OCI-LY7 (cell line): Measurements from ENCODE around the gene ALOXE3. TPM values are rescaled to one million over a fixed set of nuclear protein-coding genes. Genes with fewer than 3 reads are reported as not detected.
"Not testable (repeated sequence)": the region's sequence is repeated elsewhere in the genome, so short reads cannot be mapped to it uniquely, and the experiment has no call there.

Experiments used
- BruUV-seq: library from RNA; stranded (reverse); fragments of 400-500 nt; replicated peaks from 2 replicates; lab custom pipeline; 2021; lab: Mats Ljungman, UMichigan
- CTCF ChIA-PET: fragments of 300-600 bp; sonication (Branson Sonifier 250); formaldehyde crosslinking; loops from one replicate; lab custom pipeline; 2022; ENCODE audit warnings: antibody characterized with exemption; ENCODE audit not compliant: unreplicated experiment; lab: Charles Lee
- POLR2A ChIA-PET: fragments of 300-600 bp; sonication (Branson Sonifier 250); formaldehyde crosslinking; loops from one replicate; lab custom pipeline; 2022; ENCODE audit warnings: antibody characterized with exemption; lab: Charles Lee
- DNase-seq: peaks from one replicate; pipeline ENCODE4 v3.0.0-alpha.2; 2015; ENCODE audit warnings: low spot score
- H2AFZ ChIP-seq: fragments of 200-600 bp; sonication (generic), shearing (Covaris generic); 2 replicates; pipeline ENCODE4 v1.6.1; 2014; ENCODE audit warnings: mild to moderate bottlenecking, antibody characterized with exemption, low read length, moderate library complexity
- H3K27ac ChIP-seq: fragments of 200-600 bp; sonication (generic); 2 replicates; pipeline ENCODE4 v1.5.1; 2014; ENCODE audit warnings: mixed run types, low read depth, mild to moderate bottlenecking, moderate library complexity, low read length, inconsistent platforms; ENCODE audit not compliant: poor library complexity, severe bottlenecking
- H3K36me3 ChIP-seq: fragments of 200-600 bp; sonication (generic); 2 replicates; pipeline ENCODE4 v1.6.1; 2014; ENCODE audit warnings: mild to moderate bottlenecking, antibody characterized with exemption, low read length, moderate library complexity, mixed read lengths; ENCODE audit not compliant: insufficient read depth
- H3K4me1 ChIP-seq: fragments of 200-600 bp; sonication (generic); 2 replicates; pipeline ENCODE4 v1.5.1; 2014; ENCODE audit warnings: mild to moderate bottlenecking, low read length; ENCODE audit not compliant: insufficient read depth, poor library complexity, severe bottlenecking
- H3K4me2 ChIP-seq: fragments of 200-600 bp; sonication (generic); 2 replicates; pipeline ENCODE4 v1.6.1; 2014; ENCODE audit warnings: mild to moderate bottlenecking, low read length
- H3K4me3 ChIP-seq: fragments of 200-600 bp; sonication (generic); 2 replicates; pipeline ENCODE4 v1.5.1; 2014; ENCODE audit warnings: mild to moderate bottlenecking, low read depth, low read length; ENCODE audit not compliant: poor library complexity, severe bottlenecking
- H3K79me2 ChIP-seq: fragments of 200-600 bp; sonication (generic); 2 replicates; pipeline ENCODE4 v1.6.1; 2016; ENCODE audit warnings: low read depth, mild to moderate bottlenecking, low read length, moderate library complexity, mixed read lengths; ENCODE audit not compliant: insufficient read depth
- H3K9me2 ChIP-seq: fragments of 200-600 bp; sonication (generic); 2 replicates; pipeline ENCODE4 v1.6.1; 2016; ENCODE audit warnings: mild to moderate bottlenecking, low read length, mixed read lengths; ENCODE audit not compliant: insufficient read depth
- H3K9me3 ChIP-seq: fragments of 200-600 bp; sonication (generic); 2 replicates; pipeline ENCODE4 v1.6.1; 2014; ENCODE audit warnings: mild to moderate bottlenecking, mixed run types, low read length, mixed read lengths
- H4K20me1 ChIP-seq: fragments of 200-600 bp; sonication (generic); 2 replicates; pipeline ENCODE4 v1.6.1; 2014; ENCODE audit warnings: mild to moderate bottlenecking, antibody characterized with exemption, low read length, moderate library complexity, mixed read lengths; ENCODE audit not compliant: insufficient read depth
- EZH2phosphoT487 ChIP-seq: fragments of 200-600 bp; sonication (generic); IDR thresholded peaks from 2 replicates; pipeline ENCODE4 v1.6.1; 2018; ENCODE audit warnings: low read depth, borderline replicate concordance, mild to moderate bottlenecking, mixed run types, antibody characterized with exemption, low read length, moderate library complexity, mixed read lengths
- intact Hi-C: fragments of 100-400 bp; cut with micrococcal nuclease; formaldehyde crosslinking; loops from one replicate; pipeline ENCODE4 v1.10.0; 2022; ENCODE audit not compliant: unreplicated experiment
- total RNA-seq, 2 experiments: library from RNA; depleted of rRNA in 1 of 2; stranded (reverse); fragments of >200 nt in 1 of 2; shearing (Covaris generic) in 1 of 2; gene quantifications; 2 replicates each; pipeline ENCODE4 v1.2.3, GENCODE V29; 2014 to 2022
- TF ChIP-seq, protein P1 (sequence below): fragments of 200-600 bp; sonication (generic); conservative IDR thresholded peaks from 2 replicates; pipeline ENCODE4 v1.5.1; 2014; ENCODE audit warnings: mild to moderate bottlenecking, antibody characterized with exemption, low read length, moderate library complexity, mixed read lengths

The ALOXE3 gene
- total RNA-seq, 2 experiments from 2014 or later, result 0.10 TPM; not detected in 1

DNA sequence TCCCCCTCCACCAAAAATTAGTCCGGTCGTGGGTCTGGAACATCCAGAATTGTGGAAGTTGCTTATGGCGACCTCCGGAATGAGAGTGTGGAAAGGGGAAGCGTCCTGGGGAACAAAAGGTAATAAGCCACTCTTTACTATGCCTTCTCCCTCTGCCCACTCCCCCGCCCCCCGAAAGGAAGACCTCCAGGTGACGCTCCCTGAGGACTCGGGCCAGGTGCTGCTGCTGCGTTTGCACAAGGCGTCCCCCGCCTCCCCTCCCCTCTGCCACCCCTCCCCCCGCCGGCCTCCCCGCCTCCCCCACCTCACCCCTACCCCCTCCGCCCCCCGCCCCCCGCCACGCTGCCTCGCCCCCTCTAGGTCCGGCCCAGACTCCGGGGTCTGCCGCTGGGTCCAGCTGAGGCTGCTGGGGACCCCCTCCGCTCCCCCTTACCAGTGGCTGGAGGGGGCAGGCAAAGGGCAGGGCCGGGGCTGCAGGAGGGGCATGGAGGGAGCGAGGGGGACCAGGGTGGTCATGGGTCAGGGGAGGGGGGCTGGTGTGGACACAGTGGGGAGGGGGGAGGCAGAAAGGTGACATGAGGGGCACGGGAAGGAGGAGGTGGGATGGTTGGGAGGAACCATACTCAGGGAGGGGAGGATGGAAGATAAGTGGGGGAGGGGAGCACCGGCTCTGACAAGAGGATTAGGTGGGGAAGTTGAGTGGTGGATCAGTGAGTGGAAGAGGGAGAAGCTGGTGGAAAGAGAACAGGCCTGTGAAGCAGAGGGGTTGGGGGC, 54.4 kb downstream of the ALOXE3 start:
- H3K27ac ChIP-seq, result no peak overlapping the region
- TF ChIP-seq EZH2phosphoT487, result no peak
- no peaks in the 10 kb centered on the region for H4K20me1 ChIP-seq
- no peaks in the 10 kb centered on the region for H3K9me3 ChIP-seq
- H2AFZ ChIP-seq, result no peak overlapping the region
- BruUV-seq, result no TSS peak
- H3K4me3 ChIP-seq, result no peak overlapping the region
- ChIA-PET POLR2A (no interaction called here), CTCF (interaction anchor here (0.6 kb wide), 1 partner anchor 200 kb away, joined by 6 read pairs; no protein-coding TSS in a partner anchor)
- no peaks in the 10 kb centered on the region for H3K9me2 ChIP-seq
- intact Hi-C loops, result no loop called here
- no peaks in the 10 kb centered on the region for H3K79me2 ChIP-seq
- no peaks in the 10 kb centered on the region for H3K36me3 ChIP-seq
- no peak overlapping the region for H3K4me2 ChIP-seq
- DNase-seq, result no peak
- peaks cover 11% of the 10 kb centered on the region for H3K4me1 ChIP-seq

DNA sequence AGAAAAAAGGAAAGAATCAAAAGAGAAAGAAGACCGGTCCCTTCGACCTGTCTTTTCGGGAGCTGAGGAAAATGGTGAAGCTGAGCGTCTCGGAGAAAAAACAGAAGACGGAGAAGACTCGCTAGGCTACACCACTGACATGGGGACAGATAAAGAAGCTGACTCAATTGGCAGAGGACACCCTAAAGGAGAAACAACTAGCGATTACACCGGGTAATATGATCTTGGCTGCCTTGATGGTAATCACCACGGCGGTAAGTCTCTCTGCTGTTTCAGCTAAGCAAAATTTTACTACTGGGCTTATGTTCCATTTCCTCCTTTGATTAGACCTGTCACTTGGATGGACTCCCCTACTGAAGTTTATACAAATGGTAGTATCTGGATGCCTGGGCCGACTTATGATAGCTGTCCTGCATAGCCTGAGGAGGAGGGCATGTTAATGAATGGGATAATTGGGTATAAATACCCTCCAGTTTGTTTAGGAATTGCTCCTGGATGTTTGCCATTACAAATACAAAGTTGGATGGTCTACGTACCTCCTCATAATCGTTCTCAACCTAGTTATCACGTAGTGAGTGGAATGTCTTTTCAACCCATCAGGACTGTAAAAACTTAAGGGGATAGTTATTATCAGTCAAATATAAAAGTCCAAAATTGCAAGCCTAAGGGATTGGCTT, 55.4 kb downstream of the ALOXE3 start:
- Histone ChIP-seq H3K79me2 (no peaks in the 10 kb centered on the region), H3K9me3 (no peaks in the 10 kb centered on the region), H3K4me3 (no peak overlapping the region), H3K4me2 (no peak overlapping the region), H3K27ac (no peak overlapping the region), H4K20me1 (no peaks in the 10 kb centered on the region), H3K9me2 (no peaks in the 10 kb centered on the region), H3K4me1 (peaks cover 14% of the 10 kb centered on the region), H3K36me3 (no peaks in the 10 kb centered on the region), H2AFZ (no peak overlapping the region)
- POLR2A ChIA-PET, result no interaction called here
- intact Hi-C loops, result no loop called here
- no peak for DNase-seq
- CTCF ChIA-PET, result no interaction called here
- no TSS peak for BruUV-seq
- TF ChIP-seq, protein P1, sequence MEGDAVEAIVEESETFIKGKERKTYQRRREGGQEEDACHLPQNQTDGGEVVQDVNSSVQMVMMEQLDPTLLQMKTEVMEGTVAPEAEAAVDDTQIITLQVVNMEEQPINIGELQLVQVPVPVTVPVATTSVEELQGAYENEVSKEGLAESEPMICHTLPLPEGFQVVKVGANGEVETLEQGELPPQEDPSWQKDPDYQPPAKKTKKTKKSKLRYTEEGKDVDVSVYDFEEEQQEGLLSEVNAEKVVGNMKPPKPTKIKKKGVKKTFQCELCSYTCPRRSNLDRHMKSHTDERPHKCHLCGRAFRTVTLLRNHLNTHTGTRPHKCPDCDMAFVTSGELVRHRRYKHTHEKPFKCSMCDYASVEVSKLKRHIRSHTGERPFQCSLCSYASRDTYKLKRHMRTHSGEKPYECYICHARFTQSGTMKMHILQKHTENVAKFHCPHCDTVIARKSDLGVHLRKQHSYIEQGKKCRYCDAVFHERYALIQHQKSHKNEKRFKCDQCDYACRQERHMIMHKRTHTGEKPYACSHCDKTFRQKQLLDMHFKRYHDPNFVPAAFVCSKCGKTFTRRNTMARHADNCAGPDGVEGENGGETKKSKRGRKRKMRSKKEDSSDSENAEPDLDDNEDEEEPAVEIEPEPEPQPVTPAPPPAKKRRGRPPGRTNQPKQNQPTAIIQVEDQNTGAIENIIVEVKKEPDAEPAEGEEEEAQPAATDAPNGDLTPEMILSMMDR, result no peak
- no peak for TF ChIP-seq EZH2phosphoT487

DNA sequence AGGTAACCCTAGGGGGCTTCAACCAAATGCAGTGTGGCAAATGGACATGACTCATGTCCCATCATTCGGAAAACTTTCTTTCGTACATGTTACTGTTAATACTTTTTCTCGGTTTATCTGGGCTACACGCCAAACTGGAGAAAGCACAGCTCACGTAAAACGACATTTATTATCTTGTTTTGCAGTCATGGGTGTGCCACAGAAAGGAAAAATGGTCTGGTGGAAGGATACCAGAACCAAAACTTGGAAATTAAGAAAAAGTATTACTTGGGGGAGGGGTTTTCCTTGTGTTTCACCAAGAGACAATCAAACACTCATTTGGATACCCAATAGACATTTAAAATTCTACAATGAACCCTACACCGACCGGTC, 55.9 kb downstream of the ALOXE3 start:
- H3K36me3 ChIP-seq, result no peaks in the 10 kb centered on the region
- DNase-seq, result no peak
- no peaks in the 10 kb centered on the region for H3K79me2 ChIP-seq
- ChIA-PET CTCF (interaction anchor here (1.8 kb wide), 1 partner anchor 57 kb away, joined by 6 read pairs; no protein-coding TSS in a partner anchor), POLR2A (interaction anchor here (0.7 kb wide), 1 partner anchor 51 kb away, joined by 3 read pairs; no protein-coding TSS in a partner anchor)
- H3K4me3 ChIP-seq, result no peak overlapping the region
- intact Hi-C loops, result no loop called here
- H3K27ac ChIP-seq, result no peak overlapping the region
- H3K4me1 ChIP-seq, result peaks cover 16% of the 10 kb centered on the region
- TF ChIP-seq, protein P1, result no peak
- TF ChIP-seq EZH2phosphoT487, result no peak
- no peaks in the 10 kb centered on the region for H4K20me1 ChIP-seq
- H2AFZ ChIP-seq, result no peak overlapping the region
- H3K9me2 ChIP-seq, result no peaks in the 10 kb centered on the region
- BruUV-seq, result no TSS peak
- H3K4me2 ChIP-seq, result no peak overlapping the region
- no peaks in the 10 kb centered on the region for H3K9me3 ChIP-seq

DNA sequence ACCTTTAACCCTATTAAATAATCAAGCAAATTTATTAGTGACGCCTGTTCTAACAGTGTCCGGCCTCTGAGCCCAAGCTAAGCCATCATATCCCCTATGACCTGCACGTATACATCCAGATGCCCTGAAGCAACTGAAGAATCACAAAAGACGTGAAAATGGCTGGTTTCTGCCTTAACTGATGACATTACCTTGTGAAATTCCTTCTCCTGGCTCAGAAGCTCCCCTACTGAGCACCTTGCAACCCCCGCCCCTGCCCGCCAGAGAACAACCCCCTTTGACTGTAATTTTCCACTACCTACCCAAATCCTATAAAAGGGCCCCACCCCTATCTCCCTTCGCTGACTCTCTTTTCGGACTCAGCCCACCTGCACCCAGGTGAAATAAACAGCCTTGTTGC, 56.5 kb downstream of the ALOXE3 start:
- intact Hi-C loops, result loop anchor here (2.0 kb wide), 2 partner anchors 17 to 57 kb away; partner anchors contain the start of gene ALOXE3
- H4K20me1 ChIP-seq, H2AFZ ChIP-seq, H3K4me3 ChIP-seq, H3K36me3 ChIP-seq, H3K9me3 ChIP-seq, DNase-seq, H3K79me2 ChIP-seq, H3K9me2 ChIP-seq, H3K27ac ChIP-seq, H3K4me2 ChIP-seq, BruUV-seq: not testable (repeated sequence)
- ChIA-PET POLR2A (interaction anchor here (0.7 to 1.1 kb wide), 2 partner anchors 29 to 50 kb away, joined by 3 read pairs; no protein-coding TSS in a partner anchor), CTCF (interaction anchor here (1.8 kb wide), 1 partner anchor 57 kb away, joined by 6 read pairs; no protein-coding TSS in a partner anchor)
- peaks cover 17% of the 10 kb centered on the region for H3K4me1 ChIP-seq
